ENCODE data around the gene TOM1L2.

The TOM1L2 gene

GRCh38 chr17:17859909-17860765 is 112.1 kb downstream of the TOM1L2 start:
- POLR2A ChIA-PET = interaction anchor here (6.2 kb wide), 1 partner anchor 23 kb away, joined by 36 read pairs; the partner anchor contains the start of gene SREBF1
- CTCF ChIA-PET = interaction anchor here (0.7 to 2.1 kb wide), 15 partner anchors 8 to 179 kb away, joined by 3 to 10 read pairs (median 3); partner anchors contain the start of gene RAI1
- DNase-seq (ENCODE audit: extremely low spot score) = peak; percentile 82
- TF ChIP-seq SP1 (IDR thresholded peaks at IDR 0.05) (no peak), L3MBTL2 (conservative IDR thresholded peaks at IDR 0.05) (no peak), ARNT (IDR thresholded peaks at IDR 0.05) (no peak)

- POLR2A ChIA-PET = interaction anchor here (14.1 kb wide), 1 partner anchor 20 kb away, joined by 196 read pairs; the partner anchor contains the start of gene SREBF1
- DNase-seq (ENCODE audit: extremely low spot score) = no peak
- TF ChIP-seq ZNF384 (IDR thresholded peaks at IDR 0.05) = no peak
- no peak for TF ChIP-seq TARDBP (IDR thresholded peaks at IDR 0.05)
- no peak for TF ChIP-seq HDGF (IDR thresholded peaks at IDR 0.05; ENCODE audit: borderline replicate concordance)
- TF ChIP-seq CTBP1 (IDR thresholded peaks at IDR 0.05; ENCODE audit: borderline replicate concordance) = no peak
- no peak for TF ChIP-seq BHLHE40 (IDR thresholded peaks at IDR 0.05; ENCODE audit: borderline replicate concordance)
- no peak for TF ChIP-seq FOXM1 (IDR thresholded peaks at IDR 0.05; ENCODE audit: borderline replicate concordance)
- TF ChIP-seq ELF4 (IDR thresholded peaks at IDR 0.05) = no peak
- no peak for TF ChIP-seq SUZ12 (IDR thresholded peaks at IDR 0.05)
- no peak for TF ChIP-seq FOXK2 (IDR thresholded peaks at IDR 0.05)
- TF ChIP-seq LEF1 (IDR thresholded peaks at IDR 0.05; ENCODE audit: borderline replicate concordance) = no peak
- TF ChIP-seq ARNT (IDR thresholded peaks at IDR 0.05) = no peak
- TF ChIP-seq L3MBTL2 (conservative IDR thresholded peaks at IDR 0.05) = no peak
- TF ChIP-seq FOXA1 (IDR thresholded peaks at IDR 0.05) = no peak
- TF ChIP-seq PKNOX1 (IDR thresholded peaks at IDR 0.05) = no peak
- TF ChIP-seq NFRKB (IDR thresholded peaks at IDR 0.05) = no peak
- no peak for TF ChIP-seq SP1 (IDR thresholded peaks at IDR 0.05)
- CTCF ChIA-PET = interaction anchor here (0.6 kb wide), 1 partner anchor 347 kb away, joined by 3 read pairs; no protein-coding TSS in a partner anchor
Observed at GRCh38 chr17:17857496-17857895, 114.7 kb downstream of the TOM1L2 start.

- no peak for DNase-seq (ENCODE audit: extremely low spot score)
- POLR2A ChIA-PET = interaction anchor here (0.6 to 14.1 kb wide), 2 partner anchors 19 to 75 kb away, joined by 3 to 196 read pairs; partner anchors contain the start of gene SREBF1
- TF ChIP-seq FOXA1 (IDR thresholded peaks at IDR 0.05) = no peak
- CTCF ChIA-PET = no interaction called here
Observed at GRCh38 chr17:17856386-17856785, 115.8 kb downstream of the TOM1L2 start.

- POLR2A ChIA-PET = interaction anchor here (0.6 to 14.1 kb wide), 2 partner anchors 18 to 75 kb away, joined by 3 to 196 read pairs; partner anchors contain the start of gene SREBF1
- no peak for TF ChIP-seq ARNT (IDR thresholded peaks at IDR 0.05)
- TF ChIP-seq CTBP1 (IDR thresholded peaks at IDR 0.05; ENCODE audit: borderline replicate concordance) = no peak
- TF ChIP-seq SP1 (IDR thresholded peaks at IDR 0.05) = no peak
- TF ChIP-seq NFRKB (IDR thresholded peaks at IDR 0.05) = no peak
- TF ChIP-seq LEF1 (IDR thresholded peaks at IDR 0.05; ENCODE audit: borderline replicate concordance) = no peak
- no peak for TF ChIP-seq FOXA1 (IDR thresholded peaks at IDR 0.05)
- TF ChIP-seq ZNF384 (IDR thresholded peaks at IDR 0.05) = no peak
- TF ChIP-seq BHLHE40 (IDR thresholded peaks at IDR 0.05; ENCODE audit: borderline replicate concordance) = no peak
- no peak for TF ChIP-seq FOXK2 (IDR thresholded peaks at IDR 0.05)
- no peak for TF ChIP-seq ELF4 (IDR thresholded peaks at IDR 0.05)
- no peak for TF ChIP-seq HDGF (IDR thresholded peaks at IDR 0.05; ENCODE audit: borderline replicate concordance)
- TF ChIP-seq FOXM1 (IDR thresholded peaks at IDR 0.05; ENCODE audit: borderline replicate concordance) = no peak
- TF ChIP-seq L3MBTL2 (conservative IDR thresholded peaks at IDR 0.05) = no peak
- TF ChIP-seq PKNOX1 (IDR thresholded peaks at IDR 0.05) = no peak
- no peak for TF ChIP-seq TARDBP (IDR thresholded peaks at IDR 0.05)
- TF ChIP-seq SUZ12 (IDR thresholded peaks at IDR 0.05) = no peak
- DNase-seq (ENCODE audit: extremely low spot score) = no peak
- CTCF ChIA-PET = no interaction called here
Observed at GRCh38 chr17:17855976-17856375, 116.2 kb downstream of the TOM1L2 start.

GRCh38 chr17:17853811-17854447 is 118.3 kb downstream of the TOM1L2 start:
- no peak for TF ChIP-seq FOXM1 (IDR thresholded peaks at IDR 0.05; ENCODE audit: borderline replicate concordance)
- TF ChIP-seq SUZ12 (IDR thresholded peaks at IDR 0.05) = no peak
- TF ChIP-seq NFRKB (IDR thresholded peaks at IDR 0.05) = no peak
- TF ChIP-seq BHLHE40 (IDR thresholded peaks at IDR 0.05; ENCODE audit: borderline replicate concordance) = no peak
- no peak for TF ChIP-seq ARNT (IDR thresholded peaks at IDR 0.05)
- no peak for TF ChIP-seq PKNOX1 (IDR thresholded peaks at IDR 0.05)
- no peak for TF ChIP-seq ZNF384 (IDR thresholded peaks at IDR 0.05)
- no peak for TF ChIP-seq CTBP1 (IDR thresholded peaks at IDR 0.05; ENCODE audit: borderline replicate concordance)
- no peak for TF ChIP-seq SP1 (IDR thresholded peaks at IDR 0.05)
- TF ChIP-seq L3MBTL2 (conservative IDR thresholded peaks at IDR 0.05) = no peak
- no peak for TF ChIP-seq FOXA1 (IDR thresholded peaks at IDR 0.05)
- no peak for TF ChIP-seq HDGF (IDR thresholded peaks at IDR 0.05; ENCODE audit: borderline replicate concordance)
- TF ChIP-seq FOXK2 (IDR thresholded peaks at IDR 0.05) = no peak
- TF ChIP-seq ELF4 (IDR thresholded peaks at IDR 0.05) = no peak
- TF ChIP-seq TARDBP (IDR thresholded peaks at IDR 0.05) = no peak
- no peak for TF ChIP-seq LEF1 (IDR thresholded peaks at IDR 0.05; ENCODE audit: borderline replicate concordance)
- no peak for DNase-seq (ENCODE audit: extremely low spot score)
- ChIA-PET CTCF (interaction anchor here (0.6 to 1.0 kb wide), 4 partner anchors 10 to 73 kb away, joined by 3 to 4 read pairs (median 4); no protein-coding TSS in a partner anchor), POLR2A (interaction anchor here (1.3 to 14.1 kb wide), 2 partner anchors 12 to 16 kb away, joined by 3 to 196 read pairs; partner anchors contain the start of gene SREBF1)
